DOHH2 (cell line): ENCODE results near the gene TRMT1L.

Experiments used
- CTCF ChIP-seq: fragments of 200-600 bp; sonication (generic); IDR thresholded peaks from one replicate; pipeline ENCODE4 v1.5.1; 2014; ENCODE audit warnings: antibody characterized with exemption, mild to moderate bottlenecking, low read depth, low read length; ENCODE audit not compliant: poor library complexity, severe bottlenecking
- EZH2phosphoT487 ChIP-seq: fragments of 200-600 bp; sonication (generic); IDR thresholded peaks from 2 replicates; pipeline ENCODE4 v1.6.1; 2017; ENCODE audit warnings: borderline replicate concordance, mild to moderate bottlenecking, antibody characterized with exemption, low read length, moderate library complexity, mixed read lengths

GRCh38 chr1:185070051-185070450 lies 86.7 kb downstream of the TRMT1L start:
- TF ChIP-seq CTCF, result no peak
- no peak for TF ChIP-seq EZH2phosphoT487
